ENCODE results near the gene ZNHIT2. TPM values are rescaled to one million over a fixed set of nuclear protein-coding genes. Genes with fewer than 3 reads are reported as not detected.
A peak's percentile ranks its signal among the peaks of the same experiment; 100 is the strongest.

ZNHIT2 gene
- total and polyA plus RNA-seq, 10 of the 15 experiments (the other 5 are each of a cell fraction or from before 2014, with no cell fraction given), result 0.24 to 20.4 (median 15.5) TPM; not detected in 1

- intact Hi-C loops (cut with micrococcal nuclease; ENCODE audit: unreplicated experiment), result loop anchor here (2.0 kb wide), 1 partner anchor 72 kb away; no protein-coding TSS in a partner anchor
- peaks cover 44% of the 10 kb centered on the region for H3K79me2 ChIP-seq (ENCODE audit: control insufficient read depth, insufficient read depth, low read length)
- peaks cover 7 to 15% of the 10 kb centered on the region in 2 experiments for H3K36me3 ChIP-seq (ENCODE audit: control insufficient read depth in 2 of 2, insufficient read depth in 2 of 2, low read length in 1 of 2)
- CTCF ChIA-PET, result interaction anchor here (0.8 to 1.5 kb wide), 6 partner anchors 14 to 245 kb away, joined by 3 to 5 read pairs (median 3); partner anchors contain the start of genes FAU, MRPL49 and TM7SF2
- H3K4me2 ChIP-seq (ENCODE audit: control insufficient read depth, insufficient read depth), result peak overlapping the region; percentile 68
- H3K9ac ChIP-seq (ENCODE audit: control insufficient read depth, insufficient read depth, low read length), result peak overlapping the region; percentile 87
- H3K4me1 ChIP-seq (ENCODE audit: control insufficient read depth, insufficient read depth, low read length), result peaks cover 18% of the 10 kb centered on the region
- RAD21 ChIA-PET (ENCODE audit: unreplicated experiment), result interaction anchor here (1.0 kb wide), 1 partner anchor 9 kb away, joined by 3 read pairs; no protein-coding TSS in a partner anchor
- FAIRE-seq (no peak), ATAC-seq (peak; percentile 27), DNase-seq (ENCODE audit: low read depth, low spot score) (no peak)
- no peaks in the 10 kb centered on the region for H3K27me3 ChIP-seq (replicated peaks in 1 of 2; ENCODE audit: control insufficient read depth in 2 of 2, insufficient read depth in 2 of 2, low read length in 1 of 2)
- TF ChIP-seq USF2 (IDR thresholded peaks at IDR 0.05; ENCODE audit: borderline replicate concordance, low read depth, low read length) (no peak), SREBF1 (IDR thresholded peaks at IDR 0.05; ENCODE audit: low read length) (no peak), TBL1XR1 (IDR thresholded peaks at IDR 0.05; ENCODE audit: low read depth, low read length) (no peak), NFYB (IDR thresholded peaks at IDR 0.05; ENCODE audit: insufficient read depth, low read depth, low read length) (0 out of 2 replicates have a peak, but pooled peaks have one; percentile 30), MAX (IDR thresholded peaks at IDR 0.05; ENCODE audit: low read depth, low read length) (no peak), ELK1 (IDR thresholded peaks at IDR 0.05; ENCODE audit: low read depth, low read length) (no peak), LARP7 (IDR thresholded peaks at IDR 0.05) (0 out of 2 replicates have a peak, but pooled peaks have one; percentile 17), POLR2A (IDR thresholded peaks at IDR 0.05; ENCODE audit: low read depth, low read length) (peak; percentile 50; the same call in 1 of the 2 replicates), SRF (IDR thresholded peaks at IDR 0.05; ENCODE audit: low read depth in 2 of 2, low read length in 2 of 2) (no peak), POLR2AphosphoS5 (IDR thresholded peaks at IDR 0.05; ENCODE audit: low read length) (0 out of 2 replicates have a peak, but pooled peaks have one; percentile 15), ZBTB40 (IDR thresholded peaks at IDR 0.05; ENCODE audit: borderline replicate concordance) (no peak), PAX8 (IDR thresholded peaks at IDR 0.05) (no peak), IKZF2 (IDR thresholded peaks at IDR 0.05) (no peak)
- peak overlapping the region; percentile 86 for H3K4me3 ChIP-seq
- 47% methylated on average over 23 of the region's 23 CpGs for WGBS (ENCODE audit: insufficient coverage, insufficient replicate concordance, low lambda C conversion rate, missing lambda C conversion rate)
- no peaks in the 10 kb centered on the region for H3K9me3 ChIP-seq (replicated peaks; ENCODE audit: control insufficient read depth, insufficient read depth, low read length)
- in situ Hi-C loops (cut with MboI), result no loop called here
- peak overlapping the region; percentile 84 for H3K27ac ChIP-seq (ENCODE audit: control insufficient read depth, insufficient read depth)
- SMC1A ChIA-PET (ENCODE audit: uncharacterized antibody, unreplicated experiment), result interaction anchor here (0.8 kb wide), 2 partner anchors 10 to 32 kb away, joined by 3 read pairs; partner anchors contain the start of gene ZNHIT2
- POLR2A ChIA-PET, result no interaction called here
- BruUV-seq (replicated peaks), result TSS peak; percentile 79
- peak overlapping the region; percentile 82; the same call in 1 of the 2 replicates for H2AFZ ChIP-seq (ENCODE audit: control insufficient read depth, low read depth, low read length)
- no peaks in the 10 kb centered on the region for H4K20me1 ChIP-seq (ENCODE audit: control insufficient read depth, insufficient read depth)
These were observed 32.7 kb downstream of the ZNHIT2 start for GRCh38 chr11:65084598-65085375.

All from GM12878 (cell line).